ENCODE data around the gene EIF3F.

Gene EIF3F

DNA sequence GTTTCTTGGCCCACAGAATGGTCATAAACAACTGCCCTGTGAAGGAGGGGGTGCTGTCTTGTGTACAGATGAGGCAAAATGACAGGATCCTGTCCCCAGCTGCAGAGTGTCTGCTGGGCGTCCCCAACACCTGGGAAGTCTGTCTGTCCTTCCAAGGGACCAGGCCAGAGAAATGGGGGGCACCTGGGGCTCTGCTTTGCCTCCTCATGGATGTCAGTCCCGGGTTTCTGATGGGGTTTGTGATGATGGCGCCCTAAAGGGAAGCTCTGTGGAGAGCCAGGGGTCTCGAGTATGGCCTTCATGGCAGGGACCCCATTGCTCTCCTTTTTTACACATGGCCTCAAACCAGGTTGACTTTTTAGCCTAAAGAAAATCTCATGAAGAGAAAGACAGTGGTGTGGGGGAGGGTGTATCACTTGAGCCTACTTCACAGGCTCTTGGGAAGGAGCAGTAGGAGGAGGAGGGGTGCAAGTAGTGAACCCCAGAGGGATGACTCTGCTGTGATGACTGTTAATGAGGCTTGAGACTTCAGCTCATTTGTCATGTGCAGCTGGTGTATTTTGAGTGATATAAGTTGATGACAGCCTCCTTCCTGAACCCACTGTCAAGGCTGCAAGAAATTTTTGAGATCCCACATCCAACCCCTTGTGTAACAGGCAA lies 53.3 kb downstream of the EIF3F start:
- peak; percentile 10 for DNase-seq

DNA sequence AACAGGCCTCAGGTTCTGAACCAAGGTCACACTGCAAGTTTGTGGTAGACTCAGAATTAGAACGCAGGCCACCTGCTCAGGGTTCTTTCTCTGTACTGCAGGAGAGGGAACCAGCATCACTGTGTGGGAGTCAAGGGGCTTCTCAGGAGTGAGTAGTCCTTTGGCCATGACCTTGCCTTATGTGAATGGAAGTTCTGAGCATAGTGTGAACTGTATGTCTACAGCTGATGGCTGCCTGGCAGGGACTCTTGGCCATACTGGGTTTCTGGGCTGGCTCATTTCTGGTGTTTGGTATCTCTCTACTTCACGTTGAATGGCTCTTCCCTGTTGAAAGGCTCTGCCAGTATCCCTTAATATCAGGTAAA lies 53.8 kb downstream of the EIF3F start:
- no peak for DNase-seq

DNA sequence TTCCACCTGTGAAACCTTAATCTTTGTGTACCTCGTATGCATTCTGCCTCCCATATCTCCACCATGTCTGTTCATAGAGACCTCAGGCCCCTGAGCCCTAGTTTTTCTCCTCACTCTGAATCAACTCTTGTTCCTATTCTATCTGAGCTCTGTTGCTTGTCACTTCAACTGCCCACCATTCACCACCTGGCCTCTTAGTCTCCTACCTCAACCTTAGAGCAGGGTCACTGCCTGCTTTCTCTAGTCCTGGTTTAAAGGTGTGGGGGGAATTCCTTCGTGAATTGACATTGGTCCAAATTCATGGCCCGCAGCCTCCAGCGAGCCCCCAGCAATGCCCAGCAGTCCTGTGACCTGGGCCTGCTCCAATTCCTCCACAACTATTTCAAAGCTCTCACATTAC lies 54.4 kb downstream of the EIF3F start:
- DNase-seq = no peak

DNA sequence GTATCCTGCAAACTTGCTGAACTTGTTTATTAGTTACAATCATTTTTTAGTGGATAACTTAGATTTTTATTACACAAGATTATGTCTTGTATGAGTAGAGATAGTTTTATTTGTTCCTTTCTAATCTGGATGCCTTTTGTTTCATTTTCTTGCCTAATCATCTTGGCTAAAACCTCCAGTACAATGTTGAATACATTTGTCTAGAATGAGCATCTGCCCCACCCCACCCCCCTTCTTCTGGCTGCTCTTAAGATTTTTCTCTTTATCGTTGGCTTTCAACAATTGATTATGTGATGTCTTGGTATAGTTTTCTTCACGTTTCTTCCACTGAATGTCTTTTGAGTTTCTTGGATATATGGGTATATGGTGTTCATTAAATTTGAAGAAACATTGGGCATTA lies 56.6 kb downstream of the EIF3F start:
- no peak for DNase-seq

DNA sequence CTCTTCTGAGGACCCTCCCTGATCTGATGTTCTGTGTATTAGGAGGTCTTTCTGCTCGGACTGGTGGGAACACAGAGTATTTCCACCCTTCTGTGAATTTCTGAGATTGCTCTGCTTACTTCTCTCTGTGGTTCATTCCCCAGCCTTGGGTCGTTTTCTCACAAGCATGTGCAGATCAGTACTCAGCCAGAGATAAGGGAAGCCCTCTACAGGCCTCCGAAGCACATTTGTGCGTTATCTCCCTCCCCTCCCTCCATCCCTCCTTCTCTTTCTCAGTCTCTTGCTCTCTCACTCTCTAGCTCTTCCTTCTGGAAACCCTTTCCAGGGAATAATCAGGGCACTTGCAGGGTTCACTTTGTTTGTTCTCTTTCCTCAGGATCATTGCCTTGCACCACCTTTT lies 58.7 kb downstream of the EIF3F start:
- DNase-seq = no peak

DNA sequence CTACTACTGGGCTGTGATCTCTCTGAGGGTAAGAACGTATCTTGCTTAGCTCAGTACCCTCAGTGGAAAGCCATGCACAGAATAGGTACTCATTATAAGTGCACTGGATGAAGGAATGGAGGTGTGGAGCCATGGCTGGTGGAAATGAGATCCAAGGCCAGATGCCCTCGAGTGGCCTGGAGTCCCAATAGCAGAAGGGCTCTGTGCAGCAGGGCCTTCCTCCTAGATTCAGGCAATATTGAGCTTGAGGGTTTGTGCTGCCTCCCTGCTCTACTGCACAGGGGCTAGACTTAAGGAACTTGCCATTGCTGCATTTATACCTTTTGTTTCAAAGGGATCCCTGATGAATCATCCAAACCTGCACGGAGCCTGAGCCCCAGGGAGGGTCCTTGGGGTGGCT lies 60.2 kb downstream of the EIF3F start:
- DNase-seq = no peak

DNA sequence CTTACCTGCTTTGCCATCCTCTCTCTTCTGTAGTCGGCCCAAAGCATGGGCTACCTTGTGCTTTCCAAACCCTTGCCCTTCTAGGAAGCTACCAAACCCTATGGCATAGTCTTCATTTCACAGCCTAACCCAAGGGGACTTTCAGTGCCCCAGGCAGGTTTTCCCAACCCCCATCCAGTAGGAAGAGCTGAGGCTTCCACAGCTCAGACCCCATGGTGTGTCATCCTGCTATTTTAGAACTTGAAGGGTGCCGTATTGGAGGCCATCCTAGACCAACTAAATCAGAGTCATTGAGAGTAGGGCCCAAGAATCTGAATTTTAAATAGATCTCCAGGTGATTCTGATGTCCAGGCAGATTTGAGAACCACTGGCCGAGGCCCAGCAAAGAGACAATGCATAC lies 61.9 kb downstream of the EIF3F start:
- no peak for DNase-seq

Measured in fibroblast of skin of right quadriceps (primary cell).